ENCODE data around the gene DUSP1. TPM values are rescaled to one million over a fixed set of nuclear protein-coding genes. Genes with fewer than 3 reads are reported as not detected.

The DUSP1 gene
- total and polyA plus RNA-seq, 9 of the 15 experiments (the other 6 are each of a cell fraction or from before 2014, with no cell fraction given) = 2.1 to 14.2 (median 8.5) TPM

DNA sequence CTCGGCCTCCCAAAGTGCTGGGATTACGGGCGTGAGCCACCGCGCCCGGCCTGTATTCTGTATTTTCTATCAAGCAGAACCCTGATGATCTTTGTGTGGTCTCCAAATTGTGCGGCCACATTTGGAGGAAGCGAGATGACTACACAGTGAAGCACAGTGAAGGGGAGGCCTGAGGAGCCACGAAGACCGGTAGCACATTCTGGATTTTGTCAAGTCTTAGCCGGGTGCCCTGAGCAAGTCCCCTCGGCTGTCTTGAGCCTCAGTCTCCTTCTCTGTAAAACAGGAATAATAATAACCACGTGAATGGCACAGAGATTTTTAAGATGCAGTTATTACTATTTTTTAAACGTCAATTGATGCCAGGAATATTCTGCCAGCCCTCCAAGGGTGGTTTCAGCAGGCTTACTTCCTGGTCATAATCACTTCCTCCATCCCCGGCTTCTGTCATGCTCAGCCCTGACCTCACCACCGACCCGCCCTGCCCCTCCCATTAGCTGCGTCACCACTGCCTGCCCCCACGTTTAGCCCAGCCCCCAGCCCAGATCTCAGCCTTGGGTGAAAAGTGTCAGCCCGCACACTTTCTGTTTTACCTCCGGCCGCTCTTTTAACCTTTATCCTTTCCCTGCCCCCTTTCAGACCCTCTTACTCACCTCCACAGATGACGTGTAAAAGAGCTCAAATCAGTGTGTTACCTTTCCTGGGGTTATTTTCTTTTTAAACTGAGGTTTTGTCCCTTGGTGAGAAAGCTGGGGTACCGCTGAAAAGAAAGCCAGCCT is 36.1 kb upstream of the DUSP1 start (continued):
- TF ChIP-seq NR2C1 (IDR thresholded peaks at IDR 0.05) (peak; percentile 72), NR2C1 (tag; IDR thresholded peaks at IDR 0.05) (peak; percentile 77), ZNF384 (IDR thresholded peaks at IDR 0.05; ENCODE audit: low read depth, low read length) (peak; percentile 21; the same call in 1 of the 2 replicates), SMARCB1 (IDR thresholded peaks at IDR 0.05; ENCODE audit: insufficient read length, low read depth) (no peak), SRSF7 (optimal IDR thresholded peaks at IDR 0.05; ENCODE audit: low read depth, low read length) (no peak), ESRRB (CRISPR knock-in tag; IDR thresholded peaks at IDR 0.05; ENCODE audit: borderline replicate concordance) (no peak), ZNF584 (CRISPR knock-in tag; IDR thresholded peaks at IDR 0.05; ENCODE audit: low read depth) (no peak), CBFA2T2 (conservative IDR thresholded peaks at IDR 0.05) (no peak), SMARCC2 (IDR thresholded peaks at IDR 0.05; ENCODE audit: low read depth) (no peak), MEF2D (tag; conservative IDR thresholded peaks at IDR 0.05; ENCODE audit: low read depth) (peak; percentile 32; the same call in 1 of the 2 replicates), SLC30A9 (CRISPR knock-in tag; IDR thresholded peaks at IDR 0.05) (no peak), RBM15 (IDR thresholded peaks at IDR 0.05; ENCODE audit: insufficient read depth, low read length) (no peak), ZNF253 (CRISPR knock-in tag; conservative IDR thresholded peaks at IDR 0.05) (0 out of 2 replicates have a peak, but pooled peaks have one; percentile 5), EGR1 (conservative IDR thresholded peaks at IDR 0.05) (peak; percentile 69), ZNF785 (CRISPR knock-in tag; IDR thresholded peaks at IDR 0.05) (no peak), SRSF9 (IDR thresholded peaks at IDR 0.05; ENCODE audit: borderline replicate concordance, low read depth, low read length) (no peak), ZKSCAN8 (CRISPR knock-in tag; IDR thresholded peaks at IDR 0.05) (no peak), MECOM (CRISPR knock-in tag; IDR thresholded peaks at IDR 0.05) (0 out of 2 replicates have a peak, but pooled peaks have one; percentile 31), HDAC2 (IDR thresholded peaks at IDR 0.05) (no peak), CREM (IDR thresholded peaks at IDR 0.05; ENCODE audit: low read depth) (peak; percentile 97), JUNB (CRISPR knock-in tag; conservative IDR thresholded peaks at IDR 0.05) (no peak)
- TF ChIP-seq, protein P1, sequence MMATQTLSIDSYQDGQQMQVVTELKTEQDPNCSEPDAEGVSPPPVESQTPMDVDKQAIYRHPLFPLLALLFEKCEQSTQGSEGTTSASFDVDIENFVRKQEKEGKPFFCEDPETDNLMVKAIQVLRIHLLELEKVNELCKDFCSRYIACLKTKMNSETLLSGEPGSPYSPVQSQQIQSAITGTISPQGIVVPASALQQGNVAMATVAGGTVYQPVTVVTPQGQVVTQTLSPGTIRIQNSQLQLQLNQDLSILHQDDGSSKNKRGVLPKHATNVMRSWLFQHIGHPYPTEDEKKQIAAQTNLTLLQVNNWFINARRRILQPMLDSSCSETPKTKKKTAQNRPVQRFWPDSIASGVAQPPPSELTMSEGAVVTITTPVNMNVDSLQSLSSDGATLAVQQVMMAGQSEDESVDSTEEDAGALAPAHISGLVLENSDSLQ (IDR thresholded peaks at IDR 0.05) = peak; percentile 53; the same call in 1 of the 2 replicates
- TF ChIP-seq, protein P2, sequence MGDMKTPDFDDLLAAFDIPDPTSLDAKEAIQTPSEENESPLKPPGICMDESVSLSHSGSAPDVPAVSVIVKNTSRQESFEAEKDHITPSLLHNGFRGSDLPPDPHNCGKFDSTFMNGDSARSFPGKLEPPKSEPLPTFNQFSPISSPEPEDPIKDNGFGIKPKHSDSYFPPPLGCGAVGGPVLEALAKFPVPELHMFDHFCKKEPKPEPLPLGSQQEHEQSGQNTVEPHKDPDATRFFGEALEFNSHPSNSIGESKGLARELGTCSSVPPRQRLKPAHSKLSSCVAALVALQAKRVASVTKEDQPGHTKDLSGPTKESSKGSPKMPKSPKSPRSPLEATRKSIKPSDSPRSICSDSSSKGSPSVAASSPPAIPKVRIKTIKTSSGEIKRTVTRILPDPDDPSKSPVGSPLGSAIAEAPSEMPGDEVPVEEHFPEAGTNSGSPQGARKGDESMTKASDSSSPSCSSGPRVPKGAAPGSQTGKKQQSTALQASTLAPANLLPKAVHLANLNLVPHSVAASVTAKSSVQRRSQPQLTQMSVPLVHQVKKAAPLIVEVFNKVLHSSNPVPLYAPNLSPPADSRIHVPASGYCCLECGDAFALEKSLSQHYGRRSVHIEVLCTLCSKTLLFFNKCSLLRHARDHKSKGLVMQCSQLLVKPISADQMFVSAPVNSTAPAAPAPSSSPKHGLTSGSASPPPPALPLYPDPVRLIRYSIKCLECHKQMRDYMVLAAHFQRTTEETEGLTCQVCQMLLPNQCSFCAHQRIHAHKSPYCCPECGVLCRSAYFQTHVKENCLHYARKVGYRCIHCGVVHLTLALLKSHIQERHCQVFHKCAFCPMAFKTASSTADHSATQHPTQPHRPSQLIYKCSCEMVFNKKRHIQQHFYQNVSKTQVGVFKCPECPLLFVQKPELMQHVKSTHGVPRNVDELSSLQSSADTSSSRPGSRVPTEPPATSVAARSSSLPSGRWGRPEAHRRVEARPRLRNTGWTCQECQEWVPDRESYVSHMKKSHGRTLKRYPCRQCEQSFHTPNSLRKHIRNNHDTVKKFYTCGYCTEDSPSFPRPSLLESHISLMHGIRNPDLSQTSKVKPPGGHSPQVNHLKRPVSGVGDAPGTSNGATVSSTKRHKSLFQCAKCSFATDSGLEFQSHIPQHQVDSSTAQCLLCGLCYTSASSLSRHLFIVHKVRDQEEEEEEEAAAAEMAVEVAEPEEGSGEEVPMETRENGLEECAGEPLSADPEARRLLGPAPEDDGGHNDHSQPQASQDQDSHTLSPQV (IDR thresholded peaks at IDR 0.05) = peak; percentile 97
- TF ChIP-seq, protein P3, sequence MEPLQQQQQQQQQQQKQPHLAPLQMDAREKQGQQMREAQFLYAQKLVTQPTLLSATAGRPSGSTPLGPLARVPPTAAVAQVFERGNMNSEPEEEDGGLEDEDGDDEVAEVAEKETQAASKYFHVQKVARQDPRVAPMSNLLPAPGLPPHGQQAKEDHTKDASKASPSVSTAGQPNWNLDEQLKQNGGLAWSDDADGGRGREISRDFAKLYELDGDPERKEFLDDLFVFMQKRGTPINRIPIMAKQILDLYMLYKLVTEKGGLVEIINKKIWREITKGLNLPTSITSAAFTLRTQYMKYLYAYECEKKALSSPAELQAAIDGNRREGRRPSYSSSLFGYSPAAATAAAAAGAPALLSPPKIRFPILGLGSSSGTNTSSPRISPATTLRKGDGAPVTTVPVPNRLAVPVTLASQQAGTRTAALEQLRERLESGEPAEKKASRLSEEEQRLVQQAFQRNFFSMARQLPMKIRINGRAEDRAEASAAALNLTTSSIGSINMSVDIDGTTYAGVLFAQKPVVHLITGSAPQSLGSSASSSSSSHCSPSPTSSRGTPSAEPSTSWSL (CRISPR knock-in tag; IDR thresholded peaks at IDR 0.05; ENCODE audit: borderline replicate concordance) = no peak
